Peyer's patch (tissue), 4 donors: Measurements from ENCODE around the gene SGSH.
"Not testable (repeated sequence)": the region's sequence is repeated elsewhere in the genome, so short reads cannot be mapped to it uniquely, and the experiment has no call there.

Experiments used
- CTCF ChIP-seq, 6 experiments: fragments of 450-650 bp in 4 of 6; fragments of 200-600 bp in 2 of 6; sonication (generic) in 1 of 6; IDR thresholded peaks; one replicate each; pipeline ENCODE4 v1.5.1; 2017 to 2019; ENCODE audit warnings: antibody characterized with exemption in 6 of 6, mild to moderate bottlenecking in 3 of 6, moderate library complexity in 1 of 6
- POLR2A ChIP-seq, 2 donors: fragments of 450-650 bp; IDR thresholded peaks; one replicate each; pipeline ENCODE4 v1.5.1; 2017; ENCODE audit warnings: antibody characterized with exemption in 2 of 2, mild to moderate bottlenecking in 2 of 2, moderate library complexity in 2 of 2

DNA sequence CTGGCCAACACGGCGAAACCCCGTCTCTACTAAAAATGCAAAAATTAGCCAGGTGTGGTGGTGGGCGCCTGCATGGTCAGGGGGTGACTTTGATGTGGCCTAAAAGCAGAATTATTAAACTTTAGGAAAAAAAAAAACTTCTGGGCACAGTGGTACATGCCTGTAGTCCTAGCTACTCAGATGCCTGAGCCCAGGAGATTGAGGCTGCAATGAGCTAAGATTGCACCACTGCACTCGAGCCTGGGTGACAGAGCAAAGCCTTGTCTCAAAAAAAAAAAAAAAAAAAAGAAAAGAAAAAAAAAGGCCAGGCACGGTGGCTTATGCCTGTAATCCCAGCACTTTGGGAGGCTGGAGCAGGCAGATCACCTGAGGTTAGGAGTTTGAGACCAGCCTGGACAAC lies 20.8 kb downstream of the SGSH start:
- not testable (repeated sequence) for TF ChIP-seq CTCF, POLR2A (IDR thresholded peaks at IDR 0.05)
